Measurements from ENCODE around the gene RHOT1.
A peak's percentile ranks its signal among the peaks of the same experiment; 100 is the strongest.
"Not testable (repeated sequence)": the region's sequence is repeated elsewhere in the genome, so short reads cannot be mapped to it uniquely, and the experiment has no call there.

The RHOT1 gene

DNA sequence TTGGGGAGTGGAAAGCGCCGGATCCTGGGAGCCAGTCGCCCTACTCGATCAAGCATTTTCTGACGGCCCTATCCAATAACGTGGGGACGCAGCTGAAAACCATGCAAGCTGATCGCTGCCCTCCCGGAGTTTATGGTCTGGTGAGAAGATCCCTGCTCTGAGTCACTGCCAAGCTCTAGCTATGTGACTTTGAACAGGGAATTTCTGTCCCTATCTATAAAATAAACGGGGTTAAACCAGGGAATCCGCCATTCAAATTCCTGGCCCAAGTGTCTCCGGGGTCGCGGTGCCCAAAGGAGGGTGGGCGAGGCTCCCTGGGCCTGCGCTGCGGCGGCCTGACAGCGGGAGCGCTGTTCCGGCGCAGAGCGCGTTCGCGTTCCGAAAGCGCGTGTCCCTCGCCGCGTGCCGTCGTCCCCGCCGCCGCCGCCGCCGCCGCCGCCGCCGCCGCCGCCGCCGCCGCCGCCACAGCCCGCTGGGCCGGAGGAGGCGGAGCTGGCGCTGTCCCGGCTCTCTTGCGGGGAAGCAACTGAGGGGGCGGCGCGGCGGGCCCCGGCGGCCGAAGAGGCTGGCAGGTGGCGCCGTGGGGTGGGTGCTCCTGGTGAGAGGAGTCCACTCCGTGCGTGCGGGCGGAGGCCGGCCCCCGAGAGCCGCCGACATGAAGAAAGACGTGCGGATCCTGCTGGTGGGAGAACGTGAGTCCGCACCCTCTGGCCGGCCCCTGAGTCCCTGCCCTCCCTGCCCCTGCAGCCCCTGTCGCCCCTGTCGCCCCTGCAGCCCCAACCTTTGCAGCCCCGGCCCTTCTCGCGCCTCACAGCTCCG, at the start of gene RHOT1:
TSS of gene RHOT1 (plus strand) at position 465 of the 819 bp plus-strand sequence. CDS start at position 656, 191 bp downstream.
- peak within 1 kb of the TSS; percentile 80 for H3K4me3 ChIP-seq (ENCODE audit: low read depth, low read length)

DNA sequence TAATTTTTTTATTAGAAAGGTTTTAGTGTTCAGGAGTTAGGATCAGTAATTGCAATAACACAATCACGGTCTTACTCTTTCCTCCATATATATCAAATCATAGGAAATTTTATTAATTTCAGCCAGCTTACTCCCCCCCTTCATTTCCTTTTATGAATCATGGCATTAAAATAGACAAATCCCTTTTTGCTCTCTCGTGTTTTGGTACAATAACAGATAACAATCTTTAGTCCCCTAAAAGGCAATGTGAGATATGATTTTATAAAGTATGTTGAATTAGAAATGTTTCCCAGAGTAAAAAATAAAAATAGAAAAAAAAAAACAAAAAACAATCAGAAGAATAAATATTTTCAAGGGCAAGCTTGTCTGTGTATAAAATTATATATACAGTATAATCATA, 42.6 kb upstream of the RHOT1 start:
- no peak overlapping the region for H3K4me3 ChIP-seq (ENCODE audit: low read depth, low read length)

DNA sequence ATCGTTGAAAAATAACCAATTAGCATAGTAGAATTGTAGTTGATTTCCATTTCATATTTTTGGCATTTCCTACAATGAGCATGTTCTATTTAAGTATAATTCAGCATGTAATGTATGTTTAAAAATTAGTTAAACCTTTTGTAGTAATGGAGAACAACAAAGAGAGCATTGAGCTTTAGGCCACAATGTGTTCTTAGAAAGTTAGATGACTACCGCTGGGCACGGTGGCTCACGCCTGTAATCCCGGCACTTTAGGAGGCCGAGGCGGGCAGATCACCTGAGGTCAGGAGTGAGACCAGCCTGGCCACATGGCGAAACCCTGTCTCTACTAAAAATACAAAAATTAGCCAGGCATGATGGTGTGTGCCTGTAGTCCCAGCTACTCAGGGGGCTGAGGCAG, 42.0 kb upstream of the RHOT1 start:
- H3K4me3 ChIP-seq (ENCODE audit: low read depth, low read length): not testable (repeated sequence)

DNA sequence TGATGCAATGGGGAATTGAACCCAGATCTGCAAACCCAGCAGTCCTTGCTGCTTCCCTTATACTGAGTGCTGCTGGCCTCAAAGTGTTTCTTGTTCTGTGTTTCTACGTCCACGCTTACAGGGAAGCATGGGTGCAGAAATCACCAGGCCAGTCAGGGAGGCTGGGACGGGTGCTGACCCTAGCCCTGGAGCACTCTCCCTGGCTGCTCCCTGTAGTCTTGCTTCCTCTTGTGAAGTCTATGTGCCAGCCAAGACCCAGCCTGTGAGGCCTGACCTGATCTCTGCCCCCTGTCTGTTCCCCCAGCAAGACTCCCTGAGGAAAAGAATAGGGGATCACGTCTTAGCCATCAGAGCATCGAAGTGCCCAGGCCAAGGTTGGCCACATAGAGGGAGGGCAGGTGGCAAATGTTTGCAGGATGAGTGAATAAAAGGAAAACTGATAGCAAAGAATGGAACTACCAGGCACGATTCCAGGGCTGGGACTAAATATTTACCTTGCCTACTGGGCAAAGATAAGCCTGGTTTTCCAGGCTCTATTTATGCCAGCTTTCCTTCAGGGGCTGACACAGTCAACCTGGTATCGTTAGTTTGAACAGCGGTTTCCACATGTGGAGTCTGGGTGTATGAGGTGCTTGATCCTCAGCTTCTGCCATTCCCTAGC, 41.2 kb upstream of the RHOT1 start:
- no peak overlapping the region for H3K4me3 ChIP-seq (ENCODE audit: low read depth, low read length)

DNA sequence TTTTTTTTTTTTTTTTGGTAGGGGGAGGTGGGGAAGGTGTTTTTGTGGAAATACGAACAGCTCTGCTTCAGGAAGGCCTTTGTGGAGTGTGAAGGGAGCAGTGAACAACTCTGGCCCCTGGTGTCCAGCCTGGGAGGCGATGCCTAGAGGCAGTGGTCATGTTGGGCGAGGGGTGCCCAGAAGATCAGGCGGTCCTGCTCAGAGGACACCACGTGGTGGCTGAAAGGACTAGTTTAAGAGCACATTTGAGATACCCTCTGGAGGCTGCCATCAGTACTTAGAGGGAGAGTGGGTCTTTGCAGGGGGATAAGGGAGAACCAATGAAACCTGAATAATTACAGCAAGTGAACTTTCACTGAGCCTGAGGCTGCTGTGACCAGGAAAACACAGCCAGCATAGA, 40.1 kb upstream of the RHOT1 start:
- no peak overlapping the region for H3K4me3 ChIP-seq (ENCODE audit: low read depth, low read length)

DNA sequence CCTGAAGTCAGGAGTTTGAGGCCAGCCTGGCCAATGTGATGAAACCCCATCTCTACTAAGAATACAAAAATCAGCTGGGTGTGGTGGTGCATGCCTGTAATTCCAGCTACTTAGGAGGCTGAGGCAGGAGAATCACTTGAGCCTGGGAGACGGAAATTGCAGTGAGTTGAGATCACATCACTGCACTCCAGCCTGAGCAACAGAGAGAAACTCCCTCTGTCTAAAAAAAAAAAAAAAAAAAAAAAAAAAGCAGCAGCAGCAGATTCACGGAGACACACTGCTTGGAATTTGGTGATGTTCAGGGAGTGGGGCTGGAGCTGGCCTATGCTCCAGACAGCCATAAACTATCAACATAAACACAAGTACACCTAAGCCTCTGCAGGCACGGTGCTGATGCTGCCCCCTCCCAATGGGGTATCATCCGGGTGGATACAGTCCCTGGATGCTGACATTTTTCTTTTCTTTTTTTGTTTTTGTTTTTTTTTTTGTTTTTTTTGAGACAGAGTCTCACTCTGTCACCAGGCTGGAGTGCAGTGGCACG, 39.6 kb upstream of the RHOT1 start:
- no peak overlapping the region for H3K4me3 ChIP-seq (ENCODE audit: low read depth, low read length)

DNA sequence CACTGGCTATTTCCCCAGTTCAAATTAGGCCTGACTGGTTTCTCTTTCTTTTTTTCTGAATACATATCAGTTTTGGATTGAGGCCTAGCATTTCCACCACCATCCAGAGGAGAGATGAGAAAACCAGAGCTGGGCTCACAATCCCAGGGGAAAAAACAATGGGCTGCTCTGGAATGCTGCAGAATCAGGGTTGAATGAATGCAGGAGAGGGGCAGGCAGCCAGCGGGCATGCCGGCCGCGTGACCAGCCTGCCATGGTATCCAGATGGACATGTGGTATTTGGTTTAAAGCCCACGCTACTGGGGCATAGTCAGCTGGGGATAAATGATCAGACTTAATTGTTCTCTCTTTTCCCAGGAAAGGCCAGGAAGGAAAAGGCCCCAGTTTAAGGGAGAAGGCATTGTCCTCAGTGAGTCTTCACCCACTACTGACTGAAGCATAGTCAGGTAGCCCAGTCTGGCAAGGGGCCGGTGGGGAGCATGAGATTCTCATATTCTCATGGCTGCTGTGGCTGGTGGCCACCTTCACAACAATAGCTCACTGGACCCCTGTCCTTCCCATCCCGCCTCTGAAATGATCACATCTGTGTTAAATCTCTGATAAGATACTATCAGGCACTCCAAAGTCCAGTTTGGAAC, 38.7 kb upstream of the RHOT1 start:
- H3K4me3 ChIP-seq (ENCODE audit: low read depth, low read length): no peak overlapping the region

DNA sequence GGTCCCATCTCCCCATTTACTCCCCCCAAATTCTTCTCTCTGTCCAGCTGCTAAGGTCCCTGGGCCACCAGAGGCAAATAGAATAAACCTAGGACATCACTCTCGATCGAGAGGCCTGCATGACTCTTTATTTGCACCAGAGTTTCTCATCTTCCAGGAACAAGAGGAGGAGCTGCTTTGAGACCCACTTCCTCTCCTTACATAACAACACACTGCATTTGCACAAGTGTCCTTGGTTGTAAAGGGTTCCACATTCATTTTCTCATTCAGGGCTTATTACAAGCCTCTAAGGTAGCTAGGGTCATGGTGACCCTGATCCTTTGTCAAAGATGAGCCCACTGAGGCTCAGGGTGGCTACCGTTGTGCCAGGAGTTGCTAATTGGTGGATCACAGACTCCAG, 38.1 kb upstream of the RHOT1 start:
- H3K4me3 ChIP-seq (ENCODE audit: low read depth, low read length): no peak overlapping the region

DNA sequence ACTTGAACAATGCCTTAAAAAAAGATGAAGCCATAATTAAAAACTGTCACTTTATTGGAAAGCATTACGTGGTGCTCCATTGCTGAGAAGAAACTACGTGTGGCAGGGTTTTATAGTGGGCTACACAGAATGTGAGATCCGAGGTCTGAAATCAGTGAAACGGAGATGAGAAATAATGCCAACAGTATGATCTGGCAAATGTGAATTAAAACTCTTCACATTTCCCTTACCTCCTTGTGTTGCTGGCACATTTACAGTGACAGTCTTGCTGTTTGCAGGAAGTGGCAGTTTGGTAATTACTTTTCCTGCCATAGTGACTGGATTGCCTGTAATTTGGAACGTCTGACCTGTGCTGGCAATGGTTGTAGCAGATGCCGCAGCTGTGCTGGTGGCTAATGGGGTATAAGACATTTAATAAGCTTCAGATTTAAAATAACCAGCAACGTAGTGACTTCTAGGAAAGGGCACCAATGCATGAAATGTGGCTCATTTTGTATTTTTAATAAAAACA, 35.8 kb upstream of the RHOT1 start:
- not testable (repeated sequence) for H3K4me3 ChIP-seq (ENCODE audit: low read depth, low read length)

DNA sequence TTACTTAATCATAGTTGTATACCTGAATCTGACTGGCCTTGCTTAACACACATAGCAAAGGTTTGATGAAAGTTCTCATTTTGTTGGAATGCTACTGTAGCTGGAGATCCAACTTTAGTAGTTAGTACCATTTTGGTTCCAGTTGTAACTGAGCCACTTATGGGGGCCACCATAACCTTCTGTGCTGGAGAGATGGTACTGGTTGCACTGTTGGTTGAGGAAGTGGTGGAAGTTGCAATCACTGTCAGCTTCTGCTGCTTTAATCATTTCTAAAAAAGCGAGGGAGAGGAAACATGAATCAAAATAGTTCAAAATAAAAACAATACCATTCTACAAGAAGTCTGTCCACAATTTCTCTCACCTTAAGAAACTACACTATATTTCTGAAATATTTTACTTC, 35.1 kb upstream of the RHOT1 start:
- H3K4me3 ChIP-seq (ENCODE audit: low read depth, low read length): not testable (repeated sequence)

DNA sequence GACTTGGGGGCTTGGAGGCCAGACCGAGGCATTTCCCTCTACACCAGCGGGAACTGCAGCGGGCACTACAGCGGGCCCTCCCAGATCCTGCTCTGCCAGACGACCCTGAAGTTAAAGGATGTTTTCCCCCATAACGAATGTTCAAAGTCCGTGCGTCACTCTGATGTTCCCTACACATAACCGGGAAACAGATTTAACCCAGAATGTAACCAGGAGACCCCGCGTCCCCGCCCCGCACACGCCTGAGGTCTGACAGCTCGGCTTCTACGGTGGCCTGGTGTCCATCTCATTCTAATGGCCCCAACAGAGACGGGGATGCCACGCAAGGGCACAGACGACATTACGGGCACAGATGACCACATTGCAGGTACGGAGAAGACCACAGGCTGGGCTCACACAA, 31.7 kb upstream of the RHOT1 start:
- H3K4me3 ChIP-seq (ENCODE audit: low read depth, low read length): no peak overlapping the region

DNA sequence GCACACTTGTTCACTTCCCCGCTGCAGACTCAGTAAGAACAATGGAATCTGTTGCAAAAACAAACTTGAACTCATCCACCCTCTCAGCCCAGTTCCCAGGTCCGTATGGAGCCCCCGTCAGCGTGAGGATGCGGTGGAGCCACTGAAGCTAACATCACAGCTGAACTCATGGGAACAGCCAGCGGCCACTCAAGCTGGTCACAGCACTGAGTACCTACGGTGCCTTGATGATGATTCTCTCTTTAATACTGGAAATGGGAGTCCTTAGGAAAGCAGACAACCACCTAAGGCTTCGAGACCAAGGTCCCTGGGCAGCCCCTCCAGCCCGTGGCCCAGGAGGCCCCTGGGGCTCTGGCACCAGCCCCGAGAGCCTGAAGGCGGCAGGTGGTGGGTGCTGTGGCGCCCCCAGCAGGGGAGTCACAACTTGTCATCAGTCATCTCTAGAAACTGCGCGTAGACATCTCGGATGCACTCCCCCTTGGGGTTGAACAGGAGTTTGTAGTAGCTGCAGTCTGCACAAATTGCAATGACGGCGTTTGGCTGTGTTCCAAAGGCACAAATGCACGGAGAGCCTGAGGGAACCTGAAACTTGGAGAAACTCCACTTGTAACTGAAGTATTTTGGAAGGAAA, 31.0 kb upstream of the RHOT1 start:
- no peak overlapping the region for H3K4me3 ChIP-seq (ENCODE audit: low read depth, low read length)

DNA sequence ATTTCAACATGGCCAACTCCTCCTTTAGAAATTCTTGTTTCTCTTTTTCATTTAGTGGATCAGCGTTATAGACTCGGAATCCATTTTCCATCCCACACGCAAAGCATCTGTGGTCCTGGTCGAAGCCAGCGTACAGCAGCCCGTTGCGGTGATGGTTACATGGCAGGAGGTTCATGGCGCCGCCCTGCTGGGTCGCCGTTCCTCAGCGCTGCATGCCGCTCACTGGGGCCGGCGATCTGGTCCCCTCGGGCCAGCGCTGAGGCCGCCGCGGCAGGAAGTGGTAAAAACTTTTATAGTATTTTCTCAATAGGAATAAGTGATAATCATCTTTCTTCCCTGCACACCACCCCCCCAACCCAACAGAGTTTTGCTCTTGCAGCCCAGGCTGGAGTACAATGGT, 29.9 kb upstream of the RHOT1 start:
- no peak overlapping the region for H3K4me3 ChIP-seq (ENCODE audit: low read depth, low read length)

DNA sequence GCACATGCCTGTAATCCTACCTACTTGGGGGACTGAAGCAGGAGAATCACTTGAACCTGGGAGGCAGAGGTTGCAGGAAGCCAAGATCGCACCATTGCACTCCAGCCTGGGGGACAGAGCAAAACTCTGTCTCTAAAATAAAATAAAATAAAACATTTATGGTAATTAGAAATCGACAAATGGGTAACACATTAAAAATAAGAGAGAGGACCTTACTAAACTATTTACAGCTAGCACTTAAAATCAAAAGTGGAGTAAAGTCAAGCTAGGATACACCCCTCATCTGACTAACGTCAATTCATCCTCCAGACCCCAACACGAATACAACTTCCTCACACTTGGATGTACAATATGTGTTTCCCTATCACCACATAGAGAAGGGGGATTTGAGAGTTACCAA, 27.8 kb upstream of the RHOT1 start:
- no peak overlapping the region for H3K4me3 ChIP-seq (ENCODE audit: low read depth, low read length)

DNA sequence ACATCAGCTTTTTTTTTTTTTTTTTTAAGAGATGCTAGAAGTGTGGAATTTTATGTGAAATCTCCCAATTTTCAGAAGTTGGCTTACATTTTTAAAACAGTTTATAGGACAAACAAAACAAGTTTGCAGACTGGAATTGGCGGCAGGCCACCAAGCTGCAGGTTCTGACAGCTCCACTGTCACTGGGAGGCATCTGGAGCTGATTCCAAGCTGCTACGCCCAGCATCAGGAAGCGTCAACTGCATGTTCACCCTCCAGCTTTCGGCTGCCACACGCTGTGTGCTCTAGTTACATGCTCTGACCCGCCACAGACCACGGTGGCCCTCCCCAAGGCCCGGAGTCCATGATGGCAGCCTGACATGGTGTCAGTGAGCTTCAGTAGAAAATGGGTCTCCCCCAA, 26.8 kb upstream of the RHOT1 start:
- not testable (repeated sequence) for H3K4me3 ChIP-seq (ENCODE audit: low read depth, low read length)

DNA sequence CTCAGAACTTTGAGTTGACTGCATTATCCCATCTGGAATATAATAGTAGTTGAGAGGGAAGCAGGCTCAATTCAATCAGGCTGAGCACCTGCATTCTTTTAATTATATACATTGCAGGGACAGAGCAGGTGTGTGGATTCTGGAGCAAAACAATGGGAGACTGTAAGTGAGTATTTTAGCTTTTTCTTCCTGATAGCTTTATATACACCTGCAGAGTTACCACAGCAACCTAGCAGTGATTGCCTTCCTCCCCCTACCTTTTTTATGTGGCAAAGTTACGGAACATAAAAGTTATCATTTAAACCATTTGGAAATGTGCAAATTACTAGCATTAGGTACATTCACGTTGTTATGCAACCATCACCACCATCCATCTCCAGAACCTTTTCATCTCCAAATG, 25.4 kb upstream of the RHOT1 start:
- no peak overlapping the region for H3K4me3 ChIP-seq (ENCODE audit: low read depth, low read length)

DNA sequence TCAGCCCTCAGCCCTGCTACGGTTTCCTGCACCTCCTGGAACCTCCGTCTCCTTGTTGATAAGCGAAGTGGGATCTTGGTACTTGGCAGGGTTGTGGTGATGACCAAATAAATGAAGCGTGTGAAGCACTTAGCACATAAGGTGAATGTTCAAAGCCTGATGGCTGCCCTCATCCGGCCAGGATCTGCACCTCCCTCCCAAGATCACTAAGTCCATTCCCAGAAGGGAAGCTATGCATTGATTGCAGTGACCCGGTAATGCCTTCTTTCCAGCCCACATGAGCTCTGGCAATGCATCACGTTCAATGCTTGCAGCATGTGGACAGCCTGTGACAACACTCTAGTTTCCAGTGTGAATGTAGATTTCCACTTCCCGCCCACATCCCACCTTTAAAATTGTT, 24.9 kb upstream of the RHOT1 start:
- no peak overlapping the region for H3K4me3 ChIP-seq (ENCODE audit: low read depth, low read length)

DNA sequence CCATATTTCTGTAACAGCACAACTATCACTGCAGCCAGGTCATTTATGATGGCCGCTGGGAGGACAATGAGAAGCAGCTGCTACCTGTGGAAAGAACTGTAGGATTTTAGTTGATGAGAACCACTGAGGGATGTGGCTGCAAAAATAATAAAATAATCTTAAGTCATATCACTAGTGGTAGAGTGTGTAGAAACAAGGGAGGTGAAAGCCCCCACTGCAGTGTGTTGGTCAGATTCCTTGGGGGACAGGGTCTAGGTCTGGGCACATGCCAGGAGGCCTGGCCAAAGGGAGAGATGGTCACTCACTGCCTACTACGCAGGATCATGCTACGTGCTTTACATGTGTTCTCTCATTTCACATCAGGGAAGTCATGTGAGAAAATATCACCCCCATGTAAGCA, 24.2 kb upstream of the RHOT1 start:
- H3K4me3 ChIP-seq (ENCODE audit: low read depth, low read length): not testable (repeated sequence)

DNA sequence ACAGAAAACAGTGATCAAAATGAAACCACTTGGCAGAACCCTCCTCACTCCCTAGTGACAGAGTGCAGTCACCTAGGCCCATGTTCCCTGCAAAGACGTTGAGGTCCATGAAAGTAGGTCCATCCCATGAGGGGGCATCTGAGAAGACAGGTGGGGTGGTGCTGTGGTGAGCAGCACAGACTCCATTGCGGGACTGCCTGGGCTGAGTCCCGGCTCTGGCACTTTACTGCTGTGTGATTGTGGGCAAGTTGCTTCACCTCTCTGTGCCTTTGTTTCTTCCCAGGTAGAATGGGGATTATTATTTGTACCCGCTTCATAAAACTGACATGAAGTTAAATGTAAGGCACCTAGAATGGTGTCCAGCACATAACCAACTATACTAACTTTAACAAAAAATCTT, 23.5 kb upstream of the RHOT1 start:
- no peak overlapping the region for H3K4me3 ChIP-seq (ENCODE audit: low read depth, low read length)

DNA sequence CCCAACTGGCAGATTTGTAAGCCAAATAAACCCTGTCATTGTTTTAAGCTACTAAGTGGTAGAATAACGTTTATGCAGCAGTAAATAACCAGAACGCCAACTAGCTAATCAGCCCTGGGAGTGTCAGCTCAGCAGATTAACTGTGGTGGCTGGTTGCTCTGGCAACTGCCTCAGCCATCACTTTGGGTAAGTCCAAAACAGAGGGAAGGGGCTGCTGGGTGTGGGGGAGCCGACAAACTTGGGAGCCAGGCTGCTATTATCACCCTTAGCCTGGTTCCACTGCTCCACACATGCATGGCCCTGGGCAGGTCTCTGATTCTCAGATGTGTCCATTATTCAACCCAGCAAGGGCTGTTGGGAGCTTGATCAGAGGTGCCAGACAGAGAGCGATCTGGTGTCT, 22.2 kb upstream of the RHOT1 start:
- no peak overlapping the region for H3K4me3 ChIP-seq (ENCODE audit: low read depth, low read length)

DNA sequence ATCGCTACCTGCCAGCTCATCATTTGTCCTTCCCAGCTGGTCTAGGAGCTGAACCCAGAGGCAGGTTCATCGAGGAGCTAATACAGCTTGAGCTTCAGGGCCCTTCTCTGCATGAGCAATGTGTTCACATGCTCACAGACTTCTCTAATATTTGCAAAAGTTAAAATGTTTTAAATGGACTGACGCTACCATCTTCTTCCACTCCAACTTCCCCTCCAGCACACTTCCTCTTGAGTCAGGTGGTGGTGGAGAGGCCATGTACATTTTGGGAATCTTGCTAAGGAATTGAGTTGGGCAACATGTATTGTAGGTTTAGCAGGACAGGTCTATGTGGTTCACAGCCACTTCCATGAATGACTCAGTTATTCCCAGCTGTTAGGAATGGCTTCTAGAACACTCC, 21.6 kb upstream of the RHOT1 start:
- no peak overlapping the region for H3K4me3 ChIP-seq (ENCODE audit: low read depth, low read length)
